ENCODE results near the gene PSRC1.

DNA sequence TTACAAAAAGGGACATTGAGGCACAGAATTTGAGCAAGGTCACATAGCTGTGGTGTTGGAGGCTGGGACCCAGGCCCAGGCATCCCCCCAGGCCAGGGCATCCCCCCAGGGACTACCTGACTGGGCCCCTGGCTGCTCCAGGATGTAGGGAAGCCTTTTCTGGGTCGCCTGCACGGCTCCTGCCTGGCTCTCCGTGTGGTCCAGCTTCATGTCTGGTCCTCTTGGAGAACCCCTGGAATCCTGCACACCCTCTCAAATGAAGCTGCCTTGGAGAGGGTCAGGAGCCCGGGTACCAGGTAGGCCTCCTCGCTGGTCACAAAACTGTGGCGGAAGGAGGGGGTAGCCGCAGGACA lies 34.5 kb downstream of the PSRC1 start:
- TF ChIP-seq EZH2 (IDR thresholded peaks at IDR 0.05; ENCODE audit: borderline replicate concordance) (no peak), EZH2phosphoT487 (IDR thresholded peaks at IDR 0.05; ENCODE audit: low read depth, severe bottlenecking, unreplicated experiment) (no peak)
- TF ChIP-seq, protein P1, sequence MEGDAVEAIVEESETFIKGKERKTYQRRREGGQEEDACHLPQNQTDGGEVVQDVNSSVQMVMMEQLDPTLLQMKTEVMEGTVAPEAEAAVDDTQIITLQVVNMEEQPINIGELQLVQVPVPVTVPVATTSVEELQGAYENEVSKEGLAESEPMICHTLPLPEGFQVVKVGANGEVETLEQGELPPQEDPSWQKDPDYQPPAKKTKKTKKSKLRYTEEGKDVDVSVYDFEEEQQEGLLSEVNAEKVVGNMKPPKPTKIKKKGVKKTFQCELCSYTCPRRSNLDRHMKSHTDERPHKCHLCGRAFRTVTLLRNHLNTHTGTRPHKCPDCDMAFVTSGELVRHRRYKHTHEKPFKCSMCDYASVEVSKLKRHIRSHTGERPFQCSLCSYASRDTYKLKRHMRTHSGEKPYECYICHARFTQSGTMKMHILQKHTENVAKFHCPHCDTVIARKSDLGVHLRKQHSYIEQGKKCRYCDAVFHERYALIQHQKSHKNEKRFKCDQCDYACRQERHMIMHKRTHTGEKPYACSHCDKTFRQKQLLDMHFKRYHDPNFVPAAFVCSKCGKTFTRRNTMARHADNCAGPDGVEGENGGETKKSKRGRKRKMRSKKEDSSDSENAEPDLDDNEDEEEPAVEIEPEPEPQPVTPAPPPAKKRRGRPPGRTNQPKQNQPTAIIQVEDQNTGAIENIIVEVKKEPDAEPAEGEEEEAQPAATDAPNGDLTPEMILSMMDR (IDR thresholded peaks at IDR 0.05; ENCODE audit: poor library complexity), result no peak
